Erythroblast (primary cell): ENCODE measurements around the gene HOXD8.

Experiments used
- DNase-seq, 2 experiments: peaks; one replicate each; lab custom pipeline; 2025; lab: John Stamatoyannopoulos, UW
- GATA1 ChIP-seq: IDR thresholded peaks from 2 replicates; pipeline ENCODE4 v1.6.1; 2011; ENCODE audit warnings: low read depth, mild to moderate bottlenecking, control low read depth, low read length, moderate library complexity
- POLR2A ChIP-seq: IDR thresholded peaks from 2 replicates; pipeline ENCODE4 v1.6.1; 2011; ENCODE audit warnings: mild to moderate bottlenecking, low read length

The HOXD8 gene

DNA sequence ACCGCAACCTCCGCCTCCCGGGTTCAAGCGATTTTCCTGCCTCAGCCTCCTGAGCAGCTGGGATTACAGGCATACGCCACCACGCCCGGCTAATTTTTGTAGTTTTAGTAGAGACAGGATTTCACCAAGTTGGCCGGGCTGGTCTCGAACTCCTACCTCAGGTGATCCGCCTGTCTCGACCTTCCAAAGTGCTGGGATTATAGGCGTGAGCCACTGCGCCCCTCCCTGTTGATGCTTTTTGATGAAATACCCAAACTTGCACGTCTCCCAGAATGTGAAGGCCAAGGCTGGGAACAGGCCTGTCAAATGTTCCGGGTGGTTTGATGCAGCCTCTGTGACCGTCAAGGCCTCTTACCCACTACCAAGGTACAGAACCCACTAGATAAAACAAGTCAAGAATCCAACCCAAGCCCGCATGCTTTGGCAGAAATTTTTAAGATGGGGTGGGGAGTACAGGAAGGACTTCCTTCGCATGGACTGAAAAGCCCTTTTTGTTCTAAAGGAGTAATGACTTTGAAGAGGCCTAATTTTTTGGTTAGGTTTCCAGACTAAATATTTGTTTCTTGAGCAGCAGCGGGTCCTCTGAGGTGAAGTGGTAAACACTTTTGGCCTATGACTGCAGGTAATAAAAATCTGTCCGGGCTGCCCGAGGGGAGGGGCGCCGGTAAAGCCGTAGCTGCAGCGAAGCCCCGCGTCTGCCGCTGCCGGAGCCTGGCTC, 42.0 kb upstream of the HOXD8 start:
- no peak for DNase-seq
- no peak for TF ChIP-seq GATA1
- TF ChIP-seq POLR2A, result no peak

DNA sequence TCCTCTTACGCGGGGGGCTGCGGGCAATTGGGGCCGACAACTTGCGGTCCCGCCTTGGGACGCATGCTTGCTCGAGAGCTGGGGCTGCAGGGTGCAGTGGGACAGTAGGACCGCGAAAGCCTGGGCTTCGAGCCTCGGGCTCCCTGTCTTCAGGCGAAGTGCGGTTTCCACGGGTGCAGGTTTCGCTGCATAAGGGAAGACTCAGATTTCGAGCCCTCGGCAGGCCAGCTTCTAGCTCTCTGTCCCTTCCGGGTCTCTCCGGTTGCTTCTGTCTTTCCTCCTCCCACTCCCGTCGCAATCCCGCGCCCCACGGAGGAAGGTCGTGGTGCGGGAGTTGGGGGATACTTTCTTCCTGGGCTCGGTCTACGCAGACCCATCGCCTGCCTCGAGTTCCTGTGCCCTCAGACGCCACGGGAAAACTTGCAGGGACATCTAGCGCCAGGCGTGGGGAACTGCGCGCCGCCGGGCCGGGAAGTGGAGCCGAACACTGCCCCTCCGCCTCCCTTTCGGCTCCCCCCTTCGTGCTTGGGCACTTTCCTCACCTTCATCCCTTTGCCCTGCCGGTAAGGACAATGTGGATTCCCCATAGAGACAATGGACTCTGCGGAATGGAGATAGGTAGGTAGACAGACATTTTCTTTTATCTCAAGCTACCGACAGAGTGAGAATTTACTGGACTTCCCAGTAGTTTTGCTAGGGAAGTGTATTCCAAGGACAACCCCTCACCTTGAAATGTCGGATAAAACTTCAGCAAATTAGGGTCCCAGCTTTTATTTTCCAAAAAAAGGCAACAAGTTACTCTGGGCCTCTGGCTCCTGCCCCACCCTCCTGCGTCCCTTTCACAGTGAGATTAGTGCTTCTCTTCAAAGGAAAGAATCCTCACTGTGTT, 41.2 kb upstream of the HOXD8 start:
- peak; percentile 28 to 56 for DNase-seq
- TF ChIP-seq GATA1 (no peak), POLR2A (no peak)

DNA sequence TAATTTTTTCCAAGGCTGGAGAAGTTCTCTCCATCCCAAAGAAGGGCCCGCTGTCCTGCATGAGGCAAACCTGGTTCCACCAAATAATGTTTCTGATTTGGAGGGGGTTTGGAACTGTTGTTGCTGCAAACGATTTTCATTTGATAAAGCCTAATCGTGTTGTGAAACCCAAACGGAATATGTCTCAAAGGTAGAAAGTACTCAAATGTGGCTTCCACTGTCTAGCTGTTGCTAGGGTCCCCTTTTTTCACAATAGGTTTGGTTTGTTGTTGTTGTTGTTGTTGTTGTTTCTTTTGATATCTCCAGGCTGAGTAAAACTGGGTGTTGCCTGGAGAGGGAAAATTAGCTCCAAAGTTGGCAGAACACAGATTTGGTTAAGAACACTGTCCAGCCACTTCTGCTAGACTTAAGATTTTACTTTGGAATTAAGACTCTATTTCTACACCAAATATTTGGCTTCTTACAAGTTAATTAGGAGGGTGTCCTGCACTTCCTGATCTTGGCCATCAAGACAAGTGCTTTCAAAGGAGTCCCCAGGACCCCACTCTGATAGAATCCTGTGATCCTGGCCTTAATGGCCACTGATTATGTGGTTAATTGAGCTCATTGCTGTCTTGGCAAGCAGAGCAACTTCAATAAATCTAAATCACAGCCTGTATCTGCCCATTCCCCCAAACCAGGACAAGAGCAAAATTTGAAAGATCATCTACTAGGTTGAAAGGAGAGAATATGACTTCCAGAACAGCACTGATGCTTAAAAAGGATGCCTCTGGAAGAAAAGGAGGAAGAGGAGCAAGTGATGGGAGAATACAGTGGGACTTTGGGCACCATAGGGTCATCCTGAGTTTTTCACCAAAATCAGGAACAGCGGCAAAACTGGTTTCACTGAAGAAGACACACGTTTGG, 40.3 kb upstream of the HOXD8 start:
- TF ChIP-seq POLR2A (no peak), GATA1 (no peak)
- no peak for DNase-seq

DNA sequence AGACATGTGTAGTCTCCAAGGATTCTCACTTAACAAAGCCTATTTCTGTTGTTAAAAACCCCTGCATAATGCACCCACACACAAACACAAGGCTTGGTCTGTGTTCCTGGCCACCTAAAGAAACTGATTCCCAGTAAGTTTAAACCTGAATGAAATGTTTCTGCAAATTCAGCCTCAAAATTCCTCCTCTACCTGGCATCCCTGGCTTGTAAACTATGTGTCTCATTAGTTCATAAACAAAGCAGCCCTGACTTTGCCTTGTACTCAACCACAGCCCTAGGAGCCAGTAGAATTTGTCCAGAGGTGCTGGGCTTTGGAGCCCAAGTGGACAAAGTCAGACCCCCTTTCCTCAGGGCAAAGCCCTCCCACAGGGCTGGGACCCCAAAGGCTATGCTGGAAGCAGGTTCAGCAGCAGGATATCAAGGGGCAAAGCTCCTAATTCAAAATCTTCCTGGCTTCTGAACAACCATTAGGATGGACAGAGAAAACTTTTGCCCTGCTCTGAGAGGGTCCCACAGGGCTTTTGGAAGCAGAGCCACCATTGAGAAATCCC, 39.6 kb upstream of the HOXD8 start:
- TF ChIP-seq GATA1 (no peak), POLR2A (no peak)
- no peak for DNase-seq

DNA sequence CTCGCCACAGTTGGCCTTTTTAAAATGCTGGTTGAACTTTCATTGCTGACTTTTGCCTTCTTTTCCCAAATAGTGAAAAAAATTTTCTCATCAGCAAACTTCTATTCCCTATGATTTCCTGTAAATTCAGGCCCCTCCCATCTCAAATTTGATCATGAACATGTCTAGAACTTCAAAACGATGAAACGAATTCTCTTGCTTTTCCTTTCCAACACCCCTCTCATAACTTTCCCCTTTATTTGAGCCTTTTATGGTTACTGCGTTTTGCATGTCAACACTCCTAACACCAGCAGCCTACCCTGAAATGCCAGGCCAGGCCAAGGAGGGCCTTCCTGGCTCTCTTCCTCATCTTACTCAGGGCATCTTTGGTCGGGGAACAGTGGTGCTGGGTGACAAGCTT, 38.6 kb upstream of the HOXD8 start:
- TF ChIP-seq POLR2A, result no peak
- TF ChIP-seq GATA1, result no peak
- DNase-seq, result no peak

DNA sequence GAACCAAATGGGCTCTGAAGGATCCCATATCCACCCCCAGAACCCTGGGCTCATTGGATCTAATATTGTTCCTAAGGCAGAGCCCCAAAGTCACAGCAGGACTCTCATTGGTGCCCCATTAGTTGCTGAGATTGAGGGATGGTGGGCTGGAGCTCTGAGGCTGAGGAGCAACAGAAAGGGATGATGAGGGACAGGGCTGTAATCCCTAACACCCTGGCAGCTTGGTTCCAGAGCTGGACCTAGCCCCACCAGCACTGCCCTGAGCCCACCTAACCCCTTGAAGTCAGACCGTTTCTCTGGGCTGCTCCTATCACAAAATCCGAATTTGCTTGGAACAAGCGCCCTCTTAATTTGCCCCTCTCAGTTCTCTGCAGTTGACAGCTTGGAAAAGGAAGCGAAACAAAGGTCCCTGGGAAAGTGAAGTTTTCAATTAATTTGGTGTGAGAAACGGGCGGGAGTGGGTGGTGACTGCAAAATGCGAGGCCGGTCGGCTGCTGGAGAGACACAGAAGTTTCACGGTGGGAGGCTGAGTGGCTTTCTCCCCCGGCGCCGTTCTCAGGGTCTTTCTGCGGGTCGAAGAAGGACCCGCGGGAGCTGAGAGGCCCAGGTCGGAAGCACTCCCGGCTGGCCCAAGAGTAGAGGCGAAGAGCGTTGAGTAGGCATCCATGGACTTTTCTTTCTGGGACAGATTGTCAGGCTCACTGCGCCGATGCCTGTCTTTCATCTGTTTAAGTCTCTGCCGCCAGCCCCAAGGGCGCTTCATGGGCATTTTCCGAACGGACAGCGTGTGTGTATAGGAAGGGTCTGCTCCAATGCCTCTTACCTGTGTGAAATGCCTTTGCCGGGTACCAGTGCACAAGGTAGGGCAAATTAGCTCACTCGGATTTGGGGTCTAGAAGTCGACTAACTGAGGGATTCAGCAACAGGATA, 37.9 kb upstream of the HOXD8 start:
- TF ChIP-seq GATA1 (no peak), POLR2A (no peak)
- DNase-seq, result no peak

DNA sequence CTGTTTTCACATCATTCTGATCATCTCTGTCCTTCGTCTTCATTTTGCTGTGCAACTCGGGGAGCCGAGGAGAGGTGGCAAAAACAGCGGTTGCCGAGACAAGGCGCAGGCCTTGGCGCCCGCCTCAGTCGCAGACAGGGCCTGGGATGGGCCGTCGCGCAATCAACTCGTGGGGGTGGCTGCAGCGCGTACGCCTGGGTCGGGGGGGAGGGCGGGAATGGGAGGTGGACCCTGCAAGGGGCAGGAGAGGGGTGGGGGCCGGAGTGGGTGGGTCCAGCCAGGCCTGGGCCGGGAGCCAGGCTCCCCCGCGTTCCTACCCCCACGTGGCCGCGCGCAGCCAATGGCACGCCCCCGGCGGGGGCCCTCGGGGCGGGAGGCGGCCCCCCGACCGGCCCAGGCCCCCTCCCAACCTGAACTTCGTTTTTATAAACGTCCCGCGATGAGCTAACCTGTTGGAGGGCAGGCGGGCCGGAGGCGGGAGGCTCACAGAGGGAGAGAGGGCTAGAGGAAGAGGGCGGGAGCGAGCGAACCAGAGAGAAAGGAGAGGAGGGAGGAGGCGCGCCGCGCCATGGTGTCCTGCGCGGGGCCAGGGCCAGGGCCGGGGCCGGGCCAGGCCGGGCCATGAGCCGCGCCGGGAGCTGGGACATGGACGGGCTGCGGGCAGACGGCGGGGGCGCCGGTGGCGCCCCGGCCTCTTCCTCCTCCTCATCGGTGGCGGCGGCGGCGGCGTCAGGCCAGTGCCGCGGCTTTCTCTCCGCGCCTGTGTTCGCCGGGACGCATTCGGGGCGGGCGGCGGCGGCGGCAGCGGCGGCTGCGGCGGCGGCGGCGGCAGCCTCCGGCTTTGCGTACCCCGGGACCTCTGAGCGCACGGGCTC, 37.0 kb upstream of the HOXD8 start, which contains the start of gene HOXD13:
HOXD13 (plus strand) TSS at position 452 of the 875 bp plus-strand sequence; CDS start at position 622, 170 bp downstream.
- TF ChIP-seq GATA1 (no peak), POLR2A (no peak)

DNA sequence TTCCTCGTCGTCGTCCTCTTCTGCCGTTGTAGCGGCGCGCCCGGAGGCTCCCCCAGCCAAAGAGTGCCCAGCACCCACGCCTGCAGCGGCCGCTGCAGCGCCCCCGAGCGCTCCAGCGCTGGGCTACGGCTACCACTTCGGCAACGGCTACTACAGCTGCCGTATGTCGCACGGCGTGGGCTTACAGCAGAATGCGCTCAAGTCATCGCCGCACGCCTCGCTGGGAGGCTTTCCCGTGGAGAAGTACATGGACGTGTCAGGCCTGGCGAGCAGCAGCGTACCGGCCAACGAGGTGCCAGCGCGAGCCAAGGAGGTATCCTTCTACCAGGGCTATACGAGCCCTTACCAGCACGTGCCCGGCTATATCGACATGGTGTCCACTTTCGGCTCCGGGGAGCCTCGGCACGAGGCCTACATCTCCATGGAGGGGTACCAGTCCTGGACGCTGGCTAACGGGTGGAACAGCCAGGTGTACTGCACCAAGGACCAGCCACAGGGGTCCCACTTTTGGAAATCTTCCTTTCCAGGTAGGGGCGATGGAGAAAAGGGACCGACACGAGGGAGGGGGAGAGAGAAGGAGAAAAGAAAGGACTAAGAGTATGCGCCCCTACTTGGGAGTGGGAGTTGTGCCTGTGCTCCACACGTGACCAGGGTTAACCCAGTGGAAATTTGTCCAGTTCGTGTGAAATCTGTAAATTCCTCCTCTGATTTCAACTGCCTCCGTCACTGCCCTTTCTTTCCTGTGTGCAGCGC, 36.2 kb upstream of the HOXD8 start:
- DNase-seq, result peak in 1 of 2 experiments; percentile 19
- TF ChIP-seq GATA1, result no peak
- no peak for TF ChIP-seq POLR2A

More for the DNA sequence above, 37.0 kb upstream of the HOXD8 start, which contains the start of gene HOXD13:
- peak in 1 of 2 experiments; percentile 10 for DNase-seq

- DNase-seq, result no peak
Observed at GRCh38 chr2:176093898-176094249, 35.6 kb upstream of the HOXD8 start.

DNA sequence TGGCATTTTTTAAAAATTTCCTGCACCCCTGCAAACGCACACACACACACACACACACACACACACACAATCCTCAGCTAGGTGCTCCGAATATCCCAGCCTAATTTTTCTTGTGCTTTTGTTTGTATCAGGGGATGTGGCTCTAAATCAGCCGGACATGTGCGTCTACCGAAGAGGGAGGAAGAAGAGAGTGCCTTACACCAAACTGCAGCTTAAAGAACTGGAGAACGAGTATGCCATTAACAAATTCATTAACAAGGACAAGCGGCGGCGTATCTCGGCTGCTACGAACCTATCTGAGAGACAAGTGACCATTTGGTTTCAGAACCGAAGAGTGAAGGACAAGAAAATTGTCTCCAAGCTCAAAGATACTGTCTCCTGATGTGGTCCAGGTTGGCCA, 35.2 kb upstream of the HOXD8 start:
- TF ChIP-seq GATA1, result no peak
- TF ChIP-seq POLR2A, result no peak
- no peak for DNase-seq

More at GRCh38 chr2:176093898-176094249, 35.6 kb upstream of the HOXD8 start:
- TF ChIP-seq POLR2A, result no peak
- TF ChIP-seq GATA1, result no peak
